B cell (primary cell): ENCODE results near the gene PGS1. TPM values are rescaled to one million over a fixed set of nuclear protein-coding genes. Genes with fewer than 3 reads are reported as not detected.

Experiments used
- ATAC-seq: fragments of 200-7000 bp; cut with Tn5 transposase; one replicate; pipeline ENCODE4 v1.10.0; 2021; ENCODE audit warnings: low read depth, mild to moderate bottlenecking, moderate number of reproducible peaks, moderate library complexity
- CTCF ChIA-PET: fragments of 350-600 bp; sonication (Branson Sonifier 250); formaldehyde crosslinking; loops from one replicate; lab custom pipeline; 2021; ENCODE audit warnings: antibody characterized with exemption, inconsistent platforms; lab: Charles Lee
- POLR2A ChIA-PET: fragments of 350-600 bp; sonication (Branson Sonifier 250); formaldehyde crosslinking; loops from one replicate; lab custom pipeline; 2021; ENCODE audit warnings: antibody characterized with exemption; lab: Charles Lee
- DNase-seq: peaks from one replicate; pipeline ENCODE4 v3.0.0; 2013
- H2AFZ ChIP-seq: 2 replicates; pipeline ENCODE4 v1.6.1; 2012; ENCODE audit warnings: mild to moderate bottlenecking, low read depth, low read length; ENCODE audit not compliant: insufficient read depth, poor library complexity, severe bottlenecking
- H3K27ac ChIP-seq, 2 donors: 1 replicate in 1 of 2; 2 replicates in 1 of 2; pipeline ENCODE4 v1.5.1; 2012 to 2013; ENCODE audit warnings: low read length in 2 of 2, mild to moderate bottlenecking in 2 of 2, moderate library complexity in 1 of 2
- H3K27me3 ChIP-seq, 4 experiments: fragments of 200-600 bp in 1 of 4; sonication (generic) in 1 of 4; replicated peaks in 1 of 4; 1 replicate in 2 of 4; 2 replicates in 2 of 4; pipeline versions ENCODE4 v1.6.1 to v1.7.0; 2013 to 2016; ENCODE audit warnings: low read length in 3 of 4, mild to moderate bottlenecking in 2 of 4, mixed read lengths in 1 of 4, moderate library complexity in 1 of 4; ENCODE audit not compliant: insufficient read depth in 4 of 4, control insufficient read depth in 3 of 4; ENCODE audit errors: control extremely low read depth in 1 of 4
- H3K36me3 ChIP-seq, 2 experiments: replicated peaks in 1 of 2; 1 replicate in 1 of 2; 2 replicates in 1 of 2; pipeline versions ENCODE4 v1.6.1 to v1.7.1; 2013; ENCODE audit warnings: low read length in 1 of 2; ENCODE audit not compliant: insufficient read depth in 2 of 2, control insufficient read depth in 1 of 2; ENCODE audit errors: control extremely low read depth in 1 of 2, extremely low read depth in 1 of 2
- H3K4me1 ChIP-seq, 2 donors: fragments of 200-600 bp in 1 of 2; sonication (generic) in 1 of 2; 1 replicate in 1 of 2; 2 replicates in 1 of 2; pipeline versions ENCODE4 v1.5.1 to v1.6.1; 2013 to 2017; ENCODE audit warnings: low read length in 2 of 2; ENCODE audit not compliant: control insufficient read depth in 2 of 2, insufficient read depth in 2 of 2
- H3K4me2 ChIP-seq: replicated peaks from 2 replicates; pipeline ENCODE3; 2012; ENCODE audit warnings: mild to moderate bottlenecking, low read depth, low read length; ENCODE audit not compliant: poor library complexity, severe bottlenecking
- H3K4me3 ChIP-seq, 5 experiments: fragments of 200-600 bp in 1 of 5; sonication (generic) in 1 of 5; 1 replicate in 3 of 5; 2 replicates in 2 of 5; pipeline versions ENCODE4 v1.5.1 to v1.7.0; 2011 to 2016; ENCODE audit warnings: low read length in 4 of 5, mild to moderate bottlenecking in 4 of 5, low read depth in 2 of 5, control low read depth in 1 of 5, moderate library complexity in 1 of 5; ENCODE audit not compliant: insufficient read depth in 1 of 5; ENCODE audit errors: control extremely low read depth in 1 of 5, extremely low read depth in 1 of 5
- H3K79me2 ChIP-seq: fragments of 200-600 bp; sonication (generic); one replicate; pipeline ENCODE4 v1.6.0; 2016; ENCODE audit warnings: low read length; ENCODE audit not compliant: control insufficient read depth, insufficient read depth
- H3K9ac ChIP-seq: fragments of 200-600 bp; sonication (generic); 2 replicates; pipeline ENCODE4 v1.6.1; 2017; ENCODE audit warnings: mild to moderate bottlenecking, low read length, moderate library complexity
- H3K9me3 ChIP-seq, 3 donors: one replicate each; pipeline versions ENCODE4 v1.6.1 to v1.7.1; 2013; ENCODE audit warnings: low read length in 2 of 3; ENCODE audit not compliant: control insufficient read depth in 2 of 3, insufficient read depth in 1 of 3; ENCODE audit errors: control extremely low read depth in 1 of 3
- H4K20me1 ChIP-seq: 2 replicates; pipeline ENCODE4 v1.6.0; 2012; ENCODE audit warnings: mild to moderate bottlenecking, low read length; ENCODE audit not compliant: insufficient read depth, control insufficient read depth, poor library complexity, severe bottlenecking
- H3K27ac Mint-ChIP-seq: one replicate; pipeline ENCODE4 v1.8.0; 2021; ENCODE audit warnings: mixed read lengths
- H3K27me3 Mint-ChIP-seq: one replicate; pipeline ENCODE4 v1.8.0; 2021; ENCODE audit warnings: mixed read lengths
- H3K4me1 Mint-ChIP-seq: one replicate; pipeline ENCODE4 v1.8.0; 2021; ENCODE audit warnings: mixed read lengths
- H3K4me3 Mint-ChIP-seq: one replicate; pipeline ENCODE4 v1.8.0; 2021; ENCODE audit warnings: mixed read lengths
- H3K9me3 Mint-ChIP-seq: one replicate; pipeline ENCODE4 v1.8.0; 2022; ENCODE audit warnings: mixed read lengths; ENCODE audit not compliant: insufficient read depth
- CTCF ChIP-seq: fragments of 200-600 bp; IDR thresholded peaks from one replicate; pipeline ENCODE4 v1.8.0; 2022; ENCODE audit warnings: antibody characterized with exemption, mild to moderate bottlenecking
- EZH2 ChIP-seq: IDR thresholded peaks from 2 replicates; pipeline ENCODE4 v1.6.1; 2012; ENCODE audit warnings: borderline replicate concordance, low read depth, mild to moderate bottlenecking, moderate library complexity, low read length; ENCODE audit not compliant: insufficient read depth, poor library complexity, severe bottlenecking
- WGBS: methylation state at CpG from one replicate; pipeline ENCODE4 v1.1.5; 2013; ENCODE audit warnings: missing lambda C conversion rate; ENCODE audit not compliant: insufficient coverage; 5-methylcytosine and 5-hydroxymethylcytosine counted together
- intact Hi-C: fragments of 100-400 bp; cut with micrococcal nuclease; formaldehyde crosslinking; loops from one replicate; pipeline ENCODE4 v1.10.0; 2022
- polyA plus RNA-seq: library from polyadenylated mRNA; depleted of rRNA; stranded (reverse); fragments of >200 nt; gene quantifications from 2 replicates; pipeline ENCODE4 v1.2.3, GENCODE V29; 2012
- total RNA-seq, 2 donors: library from RNA; stranded (reverse); fragments of 120-200 nt in 1 of 2; gene quantifications; 1 replicate in 1 of 2; 2 replicates in 1 of 2; pipeline versions ENCODE4 v1.2.3 to v1.2.4, GENCODE V29; 2013 to 2022

Gene PGS1
- total and polyA plus RNA-seq, 2 donors (not counting 1 experiment from before 2014, with no cell fraction given) = 85.1 to 88.3 TPM

GRCh38 chr17:78403822-78404221 lies 25.4 kb downstream of the PGS1 start:
- intact Hi-C loops = no loop called here
- H3K27ac ChIP-seq = no peak overlapping the region
- H3K4me2 ChIP-seq = no peak overlapping the region
- H3K4me1 ChIP-seq = no peaks in the 10 kb centered on the region
- CTCF ChIA-PET = interaction anchor here (0.6 kb wide), 1 partner anchor 319 kb away, joined by 4 read pairs; no protein-coding TSS in a partner anchor
- Mint-ChIP-seq H3K4me1 (no peaks in the 10 kb centered on the region), H3K27ac (no peak overlapping the region), H3K27me3 (no peaks in the 10 kb centered on the region), H3K4me3 (no peak overlapping the region), H3K9me3 (no peaks in the 10 kb centered on the region)
- peaks cover 57% of the 10 kb centered on the region for H4K20me1 ChIP-seq
- H3K9me3 ChIP-seq = no peaks in the 10 kb centered on the region
- ATAC-seq (no peak), DNase-seq (no peak)
- H3K27me3 ChIP-seq = no peaks in the 10 kb centered on the region
- no peak overlapping the region for H2AFZ ChIP-seq
- POLR2A ChIA-PET = no interaction called here
- peaks cover 82% of the 10 kb centered on the region for H3K79me2 ChIP-seq
- no peak for TF ChIP-seq EZH2
- no peak for TF ChIP-seq CTCF
- WGBS = 98% methylated on average over 13 of the region's 14 CpGs
- H3K36me3 ChIP-seq = peaks cover 0 to 84% of the 10 kb centered on the region in 2 experiments
- no peak overlapping the region for H3K4me3 ChIP-seq
- H3K9ac ChIP-seq = no peak overlapping the region

- Histone ChIP-seq H3K9me3 (no peaks in the 10 kb centered on the region), H3K27me3 (no peaks in the 10 kb centered on the region), H2AFZ (no peak overlapping the region), H3K27ac (no peak overlapping the region), H4K20me1 (peaks cover 65% of the 10 kb centered on the region), H3K4me1 (no peaks in the 10 kb centered on the region), H3K79me2 (peaks cover 74% of the 10 kb centered on the region), H3K36me3 (peaks cover 0 to 70% of the 10 kb centered on the region in 2 experiments), H3K4me2 (no peak overlapping the region), H3K9ac (no peak overlapping the region), H3K4me3 (no peak overlapping the region)
- Mint-ChIP-seq H3K4me1 (peaks cover 4% of the 10 kb centered on the region), H3K9me3 (no peaks in the 10 kb centered on the region), H3K4me3 (no peak overlapping the region), H3K27me3 (no peaks in the 10 kb centered on the region), H3K27ac (no peak overlapping the region)
- WGBS = 94% methylated on average over 5 of the region's 6 CpGs
- ChIA-PET CTCF (no interaction called here), POLR2A (interaction anchor here (0.7 kb wide), 1 partner anchor 93 kb away, joined by 3 read pairs; no protein-coding TSS in a partner anchor)
- no peak for DNase-seq
- intact Hi-C loops = no loop called here
- ATAC-seq = no peak
- TF ChIP-seq EZH2 = no peak
- no peak for TF ChIP-seq CTCF
These were observed 27.9 kb downstream of the PGS1 start for GRCh38 chr17:78406396-78406795.
